GM04504 (cell line): ENCODE data around the gene CCDC12.

Source experiments
- DNase-seq: peaks from one replicate; pipeline ENCODE4 v3.0.0-alpha.2; 2012; ENCODE audit warnings: low read depth

The CCDC12 gene

DNA sequence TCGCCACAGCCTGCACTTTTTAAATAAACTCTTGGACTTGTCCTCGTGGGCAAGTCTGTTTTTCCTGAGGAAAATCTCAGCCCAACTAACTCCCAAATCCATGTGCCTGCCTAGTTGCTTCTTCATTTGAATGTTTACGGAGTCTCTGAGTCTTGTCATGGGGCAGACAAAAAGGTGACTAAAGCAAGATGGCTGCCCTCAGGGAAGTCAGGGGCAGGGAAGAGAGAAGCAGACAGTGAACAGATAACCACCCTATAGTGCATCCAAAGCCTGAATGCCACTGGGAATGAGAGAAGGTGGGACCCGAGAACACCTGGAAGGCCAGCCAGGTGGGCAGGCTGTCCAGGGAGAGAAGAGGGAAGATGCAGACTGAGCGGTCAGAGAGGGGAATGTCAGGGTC lies 21.4 kb downstream of the CCDC12 start:
- DNase-seq: no peak

- no peak for DNase-seq
These were observed 22.4 kb downstream of the CCDC12 start for GRCh38 chr3:46954178-46954577.

- no peak for DNase-seq
These were observed 23.1 kb downstream of the CCDC12 start for GRCh38 chr3:46953234-46954010.

GRCh38 chr3:46952813-46953212 lies 23.7 kb downstream of the CCDC12 start:
- no peak for DNase-seq

- no peak for DNase-seq
These were observed 25.8 kb downstream of the CCDC12 start for GRCh38 chr3:46950650-46951241.

DNA sequence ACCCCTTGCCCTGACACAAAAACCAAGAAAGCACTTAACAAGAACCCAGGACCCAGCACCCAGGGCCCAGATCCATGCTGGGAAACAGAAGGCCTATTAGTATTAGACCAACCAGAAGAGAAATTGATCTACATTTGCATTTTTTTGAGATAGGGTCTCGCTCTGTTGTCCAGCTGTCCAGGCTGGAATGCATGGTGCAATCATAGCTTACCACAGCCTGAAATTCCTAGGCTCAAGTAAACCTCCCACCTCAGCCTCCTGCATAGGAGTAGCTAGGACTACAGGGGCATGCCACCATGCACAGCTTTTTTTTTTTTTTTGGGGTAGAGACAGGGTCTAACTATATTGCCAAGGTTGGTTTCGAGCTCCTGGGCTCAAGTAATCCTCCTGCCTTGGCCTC lies 26.4 kb downstream of the CCDC12 start:
- no peak for DNase-seq

DNA sequence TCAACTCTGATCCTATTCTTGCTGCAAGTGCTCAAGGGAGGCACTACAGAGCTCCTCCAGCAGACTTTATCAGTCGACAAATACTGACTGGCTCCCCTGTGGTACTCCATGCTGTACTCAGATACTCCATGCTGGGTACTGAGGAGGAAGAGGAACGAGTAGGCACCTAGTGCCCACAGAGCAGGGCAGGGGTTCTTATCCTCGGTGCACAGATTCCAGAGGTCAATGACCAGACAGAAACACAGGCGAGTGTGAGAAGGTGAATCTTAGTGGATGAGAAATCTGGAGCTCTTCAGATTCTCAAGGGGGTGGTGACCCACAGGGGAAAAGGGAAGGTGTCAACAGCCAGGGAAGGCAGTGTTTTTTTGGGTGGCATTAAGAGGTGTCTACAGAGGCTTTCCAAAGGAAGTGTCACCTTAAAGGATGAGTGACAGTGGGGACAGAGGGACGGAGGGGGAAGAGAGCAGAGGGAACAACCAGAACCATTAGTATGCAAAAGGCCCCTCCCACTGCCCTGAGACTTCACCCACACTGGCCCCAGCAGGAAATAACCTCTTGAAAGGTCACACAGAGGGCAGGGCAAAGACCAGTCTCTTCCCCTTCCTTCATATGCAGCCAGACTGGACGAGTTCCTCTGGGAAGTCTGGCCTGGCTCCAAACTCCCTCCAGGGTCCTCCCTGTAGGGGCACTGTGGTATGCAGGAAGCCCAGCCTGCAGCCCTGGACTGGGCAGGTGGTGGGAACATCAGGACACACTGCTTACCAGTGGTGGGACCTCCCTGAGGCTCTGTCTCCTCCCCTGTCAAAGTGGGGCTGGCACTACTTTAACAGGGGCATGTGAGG lies 27.5 kb downstream of the CCDC12 start:
- DNase-seq: no peak

DNA sequence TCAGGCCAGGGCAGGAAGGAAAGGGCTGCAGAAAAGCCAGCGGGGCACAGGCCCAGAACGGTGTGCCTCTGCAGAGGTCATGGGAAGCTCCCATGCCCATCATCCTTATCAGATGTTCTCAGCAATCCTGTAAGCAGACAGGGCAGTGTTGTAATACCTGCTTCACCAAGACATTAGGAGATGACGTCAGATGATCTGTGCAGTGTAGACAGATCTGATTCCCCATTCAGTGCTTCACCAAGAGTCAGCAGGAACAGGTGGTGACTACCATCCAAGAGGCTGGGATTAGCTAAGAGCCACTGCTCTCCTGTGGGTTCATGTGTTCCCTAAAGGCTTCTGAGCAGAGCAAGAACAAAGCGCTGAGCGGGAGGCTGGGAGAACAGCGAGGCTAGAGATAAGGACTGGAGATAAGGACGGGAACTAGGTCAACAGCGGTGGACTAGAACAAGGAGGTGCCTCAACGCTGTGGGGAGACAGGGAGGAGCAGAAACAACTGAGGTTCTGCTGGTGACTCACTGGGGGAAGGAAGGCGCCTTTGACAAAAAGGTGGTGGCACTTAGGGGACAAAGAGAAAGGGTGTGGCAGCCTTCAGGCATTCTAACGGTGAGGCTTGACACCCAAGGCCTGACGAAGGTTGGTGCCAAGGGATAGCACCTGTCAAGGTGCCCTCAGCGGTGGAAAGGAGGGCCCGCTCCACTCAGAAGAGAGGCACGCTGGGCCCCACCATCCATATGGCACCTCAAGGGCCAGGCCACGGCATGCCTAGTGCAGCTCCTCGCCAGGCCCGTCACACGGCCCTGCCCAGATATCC lies 28.4 kb downstream of the CCDC12 start:
- DNase-seq: no peak

- DNase-seq: no peak
These were observed 29.0 kb downstream of the CCDC12 start for GRCh38 chr3:46947546-46947901.

- DNase-seq: no peak
These were observed 29.5 kb downstream of the CCDC12 start for GRCh38 chr3:46946856-46947545.

- no peak for DNase-seq
These were observed 30.1 kb downstream of the CCDC12 start for GRCh38 chr3:46946416-46946815.

GRCh38 chr3:46944191-46944590 lies 32.4 kb downstream of the CCDC12 start:
- DNase-seq: no peak

- DNase-seq: no peak
These were observed 33.0 kb downstream of the CCDC12 start for GRCh38 chr3:46943237-46944187.

GRCh38 chr3:46942481-46943236 lies 33.9 kb downstream of the CCDC12 start:
- no peak for DNase-seq

DNA sequence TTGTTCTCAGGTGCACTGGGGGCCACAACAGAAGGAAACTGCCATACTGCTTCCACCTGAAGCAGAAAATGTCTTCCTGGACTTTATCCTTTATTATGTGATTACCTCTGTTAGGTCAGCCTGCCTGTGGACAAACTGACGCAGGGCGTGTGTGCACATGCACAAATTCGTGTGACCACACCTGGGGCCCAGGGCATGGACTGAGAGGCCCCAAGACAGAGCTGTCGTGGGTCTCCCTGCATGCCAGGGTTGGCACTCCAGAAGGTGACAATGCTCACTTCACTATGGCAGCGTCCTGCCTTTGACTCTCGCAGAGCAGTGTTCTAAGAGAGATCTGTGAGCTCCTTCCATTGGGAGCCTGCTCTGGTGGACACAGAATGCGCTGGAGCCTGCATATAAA lies 34.5 kb downstream of the CCDC12 start:
- no peak for DNase-seq

GRCh38 chr3:46939578-46940445 lies 36.7 kb downstream of the CCDC12 start:
- DNase-seq: no peak

- no peak for DNase-seq
These were observed 38.4 kb downstream of the CCDC12 start for GRCh38 chr3:46938118-46938517.

- no peak for DNase-seq
These were observed 39.8 kb downstream of the CCDC12 start for GRCh38 chr3:46936733-46937250.
